Ovary (tissue), 3 donors: ENCODE measurements around the gene GRID2.

Source experiments
- CTCF ChIP-seq, 3 donors: fragments of 450-650 bp in 2 of 3; fragments of 200-600 bp in 1 of 3; IDR thresholded peaks; one replicate each; pipeline versions ENCODE4 v1.5.1 to v1.8.0; 2016 to 2022; ENCODE audit warnings: antibody characterized with exemption in 3 of 3, mild to moderate bottlenecking in 1 of 3
- EP300 ChIP-seq: sonication (generic); formaldehyde crosslinking; IDR thresholded peaks from one replicate; pipeline ENCODE4 v1.6.1; 2017; ENCODE audit warnings: antibody characterized with exemption
- donor health status: DM: no; HTN: no; CAD: no.

GRCh38 chr4:93147524-93148212, 843.9 kb downstream of the GRID2 start:
- no peak for TF ChIP-seq CTCF (IDR thresholded peaks at IDR 0.05)
- no peak for TF ChIP-seq EP300
